AG04450 (cell line): ENCODE data around the gene YES1. TPM values are rescaled to one million over a fixed set of nuclear protein-coding genes. Genes with fewer than 3 reads are reported as not detected.
"Not testable (repeated sequence)": the region's sequence is repeated elsewhere in the genome, so short reads cannot be mapped to it uniquely, and the experiment has no call there.

Source experiments
- CTCF ChIA-PET: fragments of 300-600, 350-600 bp; formaldehyde crosslinking; extraction: SDS; loops from one replicate; lab custom pipeline; 2022; ENCODE audit warnings: antibody characterized with exemption, inconsistent platforms; lab: Charles Lee
- POLR2A ChIA-PET: fragments of 350-600 bp; formaldehyde crosslinking; extraction: SDS; loops from one replicate; lab custom pipeline; 2021; ENCODE audit warnings: antibody characterized with exemption, inconsistent platforms; lab: Yijun Ruan, JAX
- DNase-seq: peaks from one replicate; pipeline ENCODE4 v3.0.0-alpha.2; 2011; ENCODE audit warnings: low read depth, low spot score
- H3K27ac ChIP-seq: one replicate; pipeline ENCODE4 v1.5.1; 2012; ENCODE audit warnings: low read depth, low read length, control low read depth
- H3K27me3 ChIP-seq: one replicate; pipeline ENCODE4 v1.6.0; 2012; ENCODE audit warnings: low read length; ENCODE audit not compliant: control insufficient read depth, insufficient read depth
- H3K4me3 ChIP-seq: 2 replicates; pipeline ENCODE4 v1.5.1; 2011; ENCODE audit warnings: mild to moderate bottlenecking, low read depth, low read length, control low read depth
- H3K9me3 ChIP-seq: 2 replicates; pipeline ENCODE4 v1.5.1; 2012; ENCODE audit warnings: low read length; ENCODE audit not compliant: control insufficient read depth, insufficient read depth
- CTCF ChIP-seq: IDR thresholded peaks from 2 replicates; pipeline ENCODE4 v1.5.1; 2011; ENCODE audit warnings: low read depth, low read length, control low read depth, inconsistent platforms
- polyA plus RNA-seq: library from polyadenylated mRNA; depleted of rRNA; stranded (reverse); fragments of >200 nt; gene quantifications from 2 replicates; pipeline ENCODE4 v1.2.3, GENCODE V29; 2011

The YES1 gene
- polyA plus RNA-seq, 1 experiment = 23.3 TPM

DNA sequence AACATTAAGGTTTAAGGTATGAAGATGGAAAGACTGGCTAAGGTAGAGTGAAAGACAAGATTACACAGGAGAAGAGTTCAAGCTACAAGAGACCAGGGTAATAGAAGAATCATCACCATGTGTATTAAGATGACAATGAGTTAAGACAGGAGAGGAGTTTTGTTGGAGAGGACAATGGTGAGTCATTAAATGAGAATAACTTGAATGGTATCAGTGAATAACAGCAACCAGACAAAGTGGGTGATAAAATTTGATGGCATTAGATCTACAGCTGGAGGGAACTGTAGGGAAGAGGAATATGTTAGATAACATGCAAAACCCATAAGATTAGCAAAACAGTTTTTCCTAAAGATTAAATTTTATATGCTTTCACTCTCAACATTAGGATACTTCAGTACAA, 80.9 kb downstream of the YES1 start:
- H3K27ac ChIP-seq = no peak overlapping the region
- no peak overlapping the region for H3K4me3 ChIP-seq
- CTCF ChIA-PET = interaction anchor here (0.9 to 2.2 kb wide), 3 partner anchors 11 to 108 kb away, joined by 3 to 8 read pairs (median 8); no protein-coding TSS in a partner anchor
- DNase-seq = no peak
- POLR2A ChIA-PET = no interaction called here
- TF ChIP-seq CTCF = no peak
- no peaks in the 10 kb centered on the region for H3K9me3 ChIP-seq
- H3K27me3 ChIP-seq = no peaks in the 10 kb centered on the region

GRCh38 chr18:730692-731091, 81.3 kb downstream of the YES1 start:
- CTCF ChIA-PET = interaction anchor here (0.6 to 2.2 kb wide), 8 partner anchors 12 to 231 kb away, joined by 3 to 8 read pairs (median 6); no protein-coding TSS in a partner anchor
- no peak for DNase-seq
- TF ChIP-seq CTCF = no peak
- Histone ChIP-seq H3K27me3 (no peaks in the 10 kb centered on the region), H3K27ac (no peak overlapping the region), H3K4me3 (no peak overlapping the region), H3K9me3 (no peaks in the 10 kb centered on the region)
- POLR2A ChIA-PET = no interaction called here

- CTCF ChIA-PET = interaction anchor here (0.6 to 2.2 kb wide), 6 partner anchors 12 to 231 kb away, joined by 3 to 8 read pairs (median 6); no protein-coding TSS in a partner anchor
- H3K27ac ChIP-seq, H3K27me3 ChIP-seq, H3K9me3 ChIP-seq, H3K4me3 ChIP-seq, DNase-seq, POLR2A ChIA-PET: not testable (repeated sequence)
Measured at GRCh38 chr18:730120-730519, 81.9 kb downstream of the YES1 start.

- Histone ChIP-seq H3K4me3 (no peak overlapping the region), H3K9me3 (no peaks in the 10 kb centered on the region), H3K27ac (no peak overlapping the region), H3K27me3 (no peaks in the 10 kb centered on the region)
- no peak for TF ChIP-seq CTCF
- no peak for DNase-seq
- POLR2A ChIA-PET = no interaction called here
- CTCF ChIA-PET = interaction anchor here (0.7 to 2.5 kb wide), 5 partner anchors 10 to 114 kb away, joined by 3 to 13 read pairs (median 3); no protein-coding TSS in a partner anchor
Measured at GRCh38 chr18:725646-726045, 86.4 kb downstream of the YES1 start.

- Histone ChIP-seq H3K27ac (no peak overlapping the region), H3K9me3 (no peaks in the 10 kb centered on the region), H3K4me3 (no peak overlapping the region), H3K27me3 (no peaks in the 10 kb centered on the region)
- CTCF ChIA-PET = interaction anchor here (0.6 to 1.0 kb wide), 2 partner anchors 11 to 23 kb away, joined by 3 to 5 read pairs; partner anchors contain the start of gene ENOSF1
- no peak for DNase-seq
- POLR2A ChIA-PET = no interaction called here
- no peak for TF ChIP-seq CTCF
Measured at GRCh38 chr18:723541-724080, 88.4 kb downstream of the YES1 start.
